Activated naive CD8-positive, alpha-beta T cell treated with anti-CD3 and anti-CD28 coated beads, Interleukin-2, amount 10 ng/mL, durations not matched to agents 7 days and 5 days (primary cell): ENCODE measurements around the gene ZBTB7C. TPM values are rescaled to one million over a fixed set of nuclear protein-coding genes. Genes with fewer than 3 reads are reported as not detected.

Experiments used
- ATAC-seq: fragments of 150-1000 bp; cut with Tn5 transposase; one replicate; pipeline ENCODE4 v1.10.0; 2021; ENCODE audit warnings: low read depth, moderate library complexity
- POLR2A ChIA-PET: fragments of 350-600 bp; sonication (Branson Sonifier 250); formaldehyde crosslinking; loops from one replicate; lab custom pipeline; 2021; ENCODE audit warnings: antibody characterized with exemption; lab: Charles Lee
- DNase-seq: peaks from one replicate; pipeline ENCODE4 v3.0.0; 2021
- H3K27ac Mint-ChIP-seq: one replicate; pipeline ENCODE4 v1.8.0; 2022; ENCODE audit warnings: mild to moderate bottlenecking, mixed read lengths
- H3K27me3 Mint-ChIP-seq: one replicate; pipeline ENCODE4 v1.8.0; 2022; ENCODE audit warnings: mild to moderate bottlenecking, moderate library complexity, mixed read lengths
- H3K36me3 Mint-ChIP-seq: one replicate; pipeline ENCODE4 v1.8.0; 2021; ENCODE audit warnings: mild to moderate bottlenecking, mixed read lengths
- H3K4me1 Mint-ChIP-seq: one replicate; pipeline ENCODE4 v1.8.0; 2021; ENCODE audit warnings: mixed read lengths
- H3K4me3 Mint-ChIP-seq: one replicate; pipeline ENCODE4 v1.8.0; 2022; ENCODE audit warnings: mild to moderate bottlenecking, moderate library complexity, mixed read lengths
- H3K9me3 Mint-ChIP-seq: one replicate; pipeline ENCODE4 v1.8.0; 2021; ENCODE audit warnings: mixed read lengths
- total RNA-seq, 2 experiments: library from RNA; stranded (reverse); gene quantifications; one replicate each; pipeline ENCODE4 v1.2.3, GENCODE V29; 2021

ZBTB7C gene
- total RNA-seq, 2 experiments from 2014 or later = not detected

GRCh38 chr18:48217258-48218250, 191.6 kb downstream of the ZBTB7C start:
- DNase-seq (no peak), ATAC-seq (no peak)
- no peaks in the 10 kb centered on the region for H3K4me1 Mint-ChIP-seq
- no peak overlapping the region for H3K4me3 Mint-ChIP-seq
- POLR2A ChIA-PET = no interaction called here
- H3K9me3 Mint-ChIP-seq = no peaks in the 10 kb centered on the region
- no peak overlapping the region for H3K27ac Mint-ChIP-seq
- H3K27me3 Mint-ChIP-seq = peaks cover 7% of the 10 kb centered on the region
- H3K36me3 Mint-ChIP-seq = no peaks in the 10 kb centered on the region

GRCh38 chr18:48216639-48217257, 192.4 kb downstream of the ZBTB7C start:
- POLR2A ChIA-PET = no interaction called here
- no peaks in the 10 kb centered on the region for H3K9me3 Mint-ChIP-seq
- ATAC-seq = no peak
- no peaks in the 10 kb centered on the region for H3K36me3 Mint-ChIP-seq
- H3K27ac Mint-ChIP-seq = no peak overlapping the region
- H3K4me1 Mint-ChIP-seq = no peaks in the 10 kb centered on the region
- H3K27me3 Mint-ChIP-seq = peaks cover 7% of the 10 kb centered on the region
- H3K4me3 Mint-ChIP-seq = no peak overlapping the region
- DNase-seq = no peak

GRCh38 chr18:48215876-48216638, 193.1 kb downstream of the ZBTB7C start:
- ATAC-seq (no peak), DNase-seq (no peak)
- Mint-ChIP-seq H3K4me3 (no peak overlapping the region), H3K27ac (no peak overlapping the region), H3K4me1 (no peaks in the 10 kb centered on the region), H3K36me3 (no peaks in the 10 kb centered on the region), H3K9me3 (no peaks in the 10 kb centered on the region), H3K27me3 (peaks cover 11% of the 10 kb centered on the region)
- POLR2A ChIA-PET = no interaction called here

- H3K36me3 Mint-ChIP-seq = no peaks in the 10 kb centered on the region
- POLR2A ChIA-PET = no interaction called here
- H3K27ac Mint-ChIP-seq = no peak overlapping the region
- DNase-seq (no peak), ATAC-seq (no peak)
- H3K4me1 Mint-ChIP-seq = no peaks in the 10 kb centered on the region
- H3K4me3 Mint-ChIP-seq = no peak overlapping the region
- peaks cover 28% of the 10 kb centered on the region for H3K27me3 Mint-ChIP-seq
- H3K9me3 Mint-ChIP-seq = no peaks in the 10 kb centered on the region
These were observed 195.4 kb downstream of the ZBTB7C start for GRCh38 chr18:48213791-48214190.

GRCh38 chr18:48208432-48209140, 200.6 kb downstream of the ZBTB7C start:
- ATAC-seq (no peak), DNase-seq (no peak)
- H3K27ac Mint-ChIP-seq = no peak overlapping the region
- no peaks in the 10 kb centered on the region for H3K4me1 Mint-ChIP-seq
- H3K4me3 Mint-ChIP-seq = no peak overlapping the region
- peaks cover 26% of the 10 kb centered on the region for H3K27me3 Mint-ChIP-seq
- POLR2A ChIA-PET = no interaction called here
- H3K36me3 Mint-ChIP-seq = no peaks in the 10 kb centered on the region
- H3K9me3 Mint-ChIP-seq = no peaks in the 10 kb centered on the region

- H3K27me3 Mint-ChIP-seq = peaks cover 22% of the 10 kb centered on the region
- POLR2A ChIA-PET = interaction anchor here (0.6 kb wide), 1 partner anchor 970 kb away, joined by 3 read pairs; no protein-coding TSS in a partner anchor
- no peak for ATAC-seq
These were observed 201.4 kb downstream of the ZBTB7C start for GRCh38 chr18:48207733-48208132.

GRCh38 chr18:48206887-48207286, 202.3 kb downstream of the ZBTB7C start:
- no peaks in the 10 kb centered on the region for H3K36me3 Mint-ChIP-seq
- no peak for ATAC-seq

More at GRCh38 chr18:48207733-48208132, 201.4 kb downstream of the ZBTB7C start:
- H3K4me3 Mint-ChIP-seq = no peak overlapping the region
- no peaks in the 10 kb centered on the region for H3K4me1 Mint-ChIP-seq
- H3K36me3 Mint-ChIP-seq = no peaks in the 10 kb centered on the region
- H3K9me3 Mint-ChIP-seq = no peaks in the 10 kb centered on the region
- DNase-seq = no peak
- H3K27ac Mint-ChIP-seq = no peak overlapping the region

GRCh38 chr18:48203961-48204666, 205.1 kb downstream of the ZBTB7C start:
- POLR2A ChIA-PET = no interaction called here
- Mint-ChIP-seq H3K4me1 (no peaks in the 10 kb centered on the region), H3K27me3 (peaks cover 16% of the 10 kb centered on the region), H3K9me3 (no peaks in the 10 kb centered on the region), H3K27ac (no peak overlapping the region), H3K36me3 (no peaks in the 10 kb centered on the region), H3K4me3 (no peak overlapping the region)
- ATAC-seq = no peak
- DNase-seq = no peak

More at GRCh38 chr18:48206887-48207286, 202.3 kb downstream of the ZBTB7C start:
- no peak for DNase-seq
- POLR2A ChIA-PET = no interaction called here
- Mint-ChIP-seq H3K27ac (no peak overlapping the region), H3K27me3 (peaks cover 22% of the 10 kb centered on the region), H3K4me3 (no peak overlapping the region), H3K4me1 (no peaks in the 10 kb centered on the region), H3K9me3 (no peaks in the 10 kb centered on the region)

GRCh38 chr18:48203288-48203945, 205.8 kb downstream of the ZBTB7C start:
- H3K4me1 Mint-ChIP-seq = no peaks in the 10 kb centered on the region
- no peak overlapping the region for H3K27ac Mint-ChIP-seq
- H3K4me3 Mint-ChIP-seq = no peak overlapping the region
- peaks cover 17% of the 10 kb centered on the region for H3K27me3 Mint-ChIP-seq
- POLR2A ChIA-PET = no interaction called here
- DNase-seq (no peak), ATAC-seq (no peak)
- no peaks in the 10 kb centered on the region for H3K9me3 Mint-ChIP-seq
- no peaks in the 10 kb centered on the region for H3K36me3 Mint-ChIP-seq

- ATAC-seq = no peak
- POLR2A ChIA-PET = no interaction called here
- H3K4me3 Mint-ChIP-seq = no peak overlapping the region
- peaks cover 21% of the 10 kb centered on the region for H3K27me3 Mint-ChIP-seq
- no peaks in the 10 kb centered on the region for H3K4me1 Mint-ChIP-seq
- H3K36me3 Mint-ChIP-seq = no peaks in the 10 kb centered on the region
- DNase-seq = no peak
- H3K27ac Mint-ChIP-seq = no peak overlapping the region
- H3K9me3 Mint-ChIP-seq = no peaks in the 10 kb centered on the region
These were observed 206.6 kb downstream of the ZBTB7C start for GRCh38 chr18:48202350-48203260.

- ATAC-seq (no peak), DNase-seq (no peak)
- Mint-ChIP-seq H3K27ac (no peak overlapping the region), H3K4me3 (no peak overlapping the region), H3K36me3 (no peaks in the 10 kb centered on the region), H3K4me1 (no peaks in the 10 kb centered on the region), H3K9me3 (no peaks in the 10 kb centered on the region), H3K27me3 (peaks cover 25% of the 10 kb centered on the region)
- POLR2A ChIA-PET = no interaction called here
These were observed 207.2 kb downstream of the ZBTB7C start for GRCh38 chr18:48202006-48202348.
